RCC 7860 (cell line): ENCODE data around the gene CCDC137.

Experiments
- DNase-seq: peaks from one replicate; pipeline ENCODE4 v3.0.0-alpha.2; 2015; ENCODE audit warnings: low spot score
- FAIRE-seq: peaks from 2 replicates; lab custom pipeline; 2012; peaks lifted over from hg19 to GRCh38; lab: Jason Lieb, UNC

Gene CCDC137

GRCh38 chr17:81648707-81649085 lies 17.8 kb upstream of the CCDC137 start:
- FAIRE-seq (no peak), DNase-seq (no peak)

GRCh38 chr17:81650951-81651350 lies 15.6 kb upstream of the CCDC137 start:
- DNase-seq (no peak), FAIRE-seq (no peak)

GRCh38 chr17:81651692-81652091 lies 14.8 kb upstream of the CCDC137 start:
- DNase-seq (peak; percentile 79), FAIRE-seq (peak; percentile 87)

- DNase-seq, result no peak
- no peak for FAIRE-seq
These were observed 13.4 kb upstream of the CCDC137 start for GRCh38 chr17:81652906-81653771.

GRCh38 chr17:81655378-81656117 lies 11.0 kb upstream of the CCDC137 start:
- no peak for DNase-seq
- no peak for FAIRE-seq

- DNase-seq (no peak), FAIRE-seq (no peak)
These were observed 10.3 kb upstream of the CCDC137 start, which contains the start of gene PDE6G for GRCh38 chr17:81656118-81656743. PDE6G (minus strand) TSS chr17:81656542; CDS start chr17:81653305, 3,237 bp downstream.

- DNase-seq, result no peak
- FAIRE-seq, result no peak
These were observed 9.7 kb upstream of the CCDC137 start for GRCh38 chr17:81656835-81657234.

GRCh38 chr17:81659038-81659437 lies 7.5 kb upstream of the CCDC137 start:
- FAIRE-seq (no peak), DNase-seq (no peak)

GRCh38 chr17:81660441-81660840 lies 6.1 kb upstream of the CCDC137 start:
- no peak for DNase-seq
- no peak for FAIRE-seq

- DNase-seq (no peak), FAIRE-seq (no peak)
These were observed 4.5 kb upstream of the CCDC137 start for GRCh38 chr17:81662002-81662401.

- no peak for DNase-seq
- FAIRE-seq, result no peak
These were observed 2.5 kb upstream of the CCDC137 start for GRCh38 chr17:81664051-81664470.

GRCh38 chr17:81665205-81666091 lies 1.1 kb upstream of the CCDC137 start:
- DNase-seq, result peak; percentile 11
- no peak for FAIRE-seq

- FAIRE-seq (no peak), DNase-seq (no peak)
These were observed 520 bp upstream of the CCDC137 start for GRCh38 chr17:81666092-81666341.

GRCh38 chr17:81667754-81668153 lies 1.2 kb downstream of the CCDC137 start:
- DNase-seq, result no peak

GRCh38 chr17:81672504-81672903 lies 6.0 kb downstream of the CCDC137 start:
- DNase-seq (no peak), FAIRE-seq (no peak)

More at GRCh38 chr17:81667754-81668153, 1.2 kb downstream of the CCDC137 start:
- FAIRE-seq, result no peak

- DNase-seq (no peak), FAIRE-seq (no peak)
These were observed 6.4 kb downstream of the CCDC137 start for GRCh38 chr17:81672954-81673353.

- DNase-seq, result no peak
- no peak for FAIRE-seq
These were observed 7.2 kb downstream of the CCDC137 start for GRCh38 chr17:81673561-81674258.

- FAIRE-seq (peak; percentile 74), DNase-seq (peak; percentile 24)
These were observed 9.1 kb downstream of the CCDC137 start for GRCh38 chr17:81675515-81676221.

- DNase-seq (no peak), FAIRE-seq (no peak)
These were observed 10.4 kb downstream of the CCDC137 start for GRCh38 chr17:81676906-81677305.
